IPS DF 4.7 (cell line): ENCODE measurements around the gene PSMA5.
"Not testable (repeated sequence)": the region's sequence is repeated elsewhere in the genome, so short reads cannot be mapped to it uniquely, and the experiment has no call there.

Source experiments
- DNase-seq: peaks from one replicate; pipeline ENCODE4 v3.0.0-alpha.2; 2013; ENCODE audit warnings: low spot score; ENCODE audit errors: extremely low read depth

The PSMA5 gene

GRCh38 chr1:109426281-109427170, at the start of gene PSMA5:
Gene PSMA5 (minus strand): TSS chr1:109426448. CDS start chr1:109426330, 118 bp downstream.
- DNase-seq: peak; percentile 98

GRCh38 chr1:109475261-109475660, 49.0 kb upstream of the PSMA5 start:
- DNase-seq: no peak

- no peak for DNase-seq
Measured at GRCh38 chr1:109474697-109475096, 48.4 kb upstream of the PSMA5 start.

GRCh38 chr1:109473284-109474057, 47.2 kb upstream of the PSMA5 start:
- DNase-seq: not testable (repeated sequence)

- DNase-seq: no peak
Measured at GRCh38 chr1:109472779-109473178, 46.5 kb upstream of the PSMA5 start.

- no peak for DNase-seq
Measured at GRCh38 chr1:109470245-109470644, 44.0 kb upstream of the PSMA5 start.

- no peak for DNase-seq
Measured at GRCh38 chr1:109468903-109469302, 42.7 kb upstream of the PSMA5 start.

- DNase-seq: no peak
Measured at GRCh38 chr1:109468061-109468460, 41.8 kb upstream of the PSMA5 start.

GRCh38 chr1:109467301-109467777, 41.1 kb upstream of the PSMA5 start:
- no peak for DNase-seq

GRCh38 chr1:109466452-109467300, 40.4 kb upstream of the PSMA5 start, which contains the start of gene SYPL2:
Gene SYPL2 (plus strand): TSS chr1:109466546. CDS start chr1:109466844, 298 bp downstream.
- DNase-seq: no peak

GRCh38 chr1:109466125-109466451, 39.8 kb upstream of the PSMA5 start:
- no peak for DNase-seq

- no peak for DNase-seq
Measured at GRCh38 chr1:109457819-109458218, 31.6 kb upstream of the PSMA5 start.

GRCh38 chr1:109454497-109455133, 28.4 kb upstream of the PSMA5 start:
- no peak for DNase-seq

- no peak for DNase-seq
Measured at GRCh38 chr1:109447524-109447923, 21.3 kb upstream of the PSMA5 start.

GRCh38 chr1:109445949-109446695, 19.9 kb upstream of the PSMA5 start:
- DNase-seq: not testable (repeated sequence)

GRCh38 chr1:109444346-109444745, 18.1 kb upstream of the PSMA5 start:
- no peak for DNase-seq

GRCh38 chr1:109443476-109443875, 17.2 kb upstream of the PSMA5 start:
- no peak for DNase-seq

- DNase-seq: no peak
Measured at GRCh38 chr1:109441069-109441468, 14.8 kb upstream of the PSMA5 start.

GRCh38 chr1:109438798-109439297, 12.6 kb upstream of the PSMA5 start:
- DNase-seq: no peak

GRCh38 chr1:109434484-109434883, 8.2 kb upstream of the PSMA5 start:
- DNase-seq: no peak
